ENCODE data around the gene SERPIND1.
A peak's percentile ranks its signal among the peaks of the same experiment; 100 is the strongest.
"Not testable (repeated sequence)": the region's sequence is repeated elsewhere in the genome, so short reads cannot be mapped to it uniquely, and the experiment has no call there.

The SERPIND1 gene

DNA sequence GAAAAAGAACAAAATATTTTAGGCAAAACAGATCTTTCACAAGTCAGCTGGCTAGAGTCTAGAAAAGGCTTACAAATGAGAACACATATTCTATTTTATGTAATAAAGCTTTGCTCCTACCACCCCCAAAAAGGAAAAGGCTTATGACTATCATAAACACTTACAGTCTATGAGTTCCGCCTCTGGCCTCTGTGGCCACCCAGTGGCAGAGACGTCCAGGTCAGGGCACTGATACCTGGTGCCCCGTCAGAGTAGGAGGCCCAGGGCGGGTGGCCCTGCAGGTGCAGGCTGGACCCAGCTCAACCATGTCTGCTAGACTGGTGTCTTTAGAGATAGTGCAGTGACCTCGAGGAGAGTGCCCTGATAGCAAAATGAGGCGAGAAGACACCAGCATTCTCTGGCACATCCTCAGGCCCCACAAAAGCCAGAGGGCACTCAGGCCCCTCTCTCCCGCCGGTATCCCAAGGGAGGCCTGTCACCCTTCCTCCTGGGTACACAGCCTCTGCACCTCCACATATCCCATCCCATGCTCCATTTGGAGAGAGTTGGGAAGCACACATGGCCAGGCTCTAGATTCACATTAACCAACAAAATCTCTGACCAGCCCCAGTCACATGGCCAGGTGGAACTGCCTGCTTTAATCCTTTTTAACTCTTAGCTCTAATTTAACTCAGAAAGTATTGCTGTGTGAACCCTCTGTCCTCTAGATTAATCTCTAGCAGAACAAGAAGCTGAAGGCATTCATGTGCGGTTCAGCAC lies 27.3 kb upstream of the SERPIND1 start:
- no peak for DNase-seq (ENCODE audit: low spot score)

DNA sequence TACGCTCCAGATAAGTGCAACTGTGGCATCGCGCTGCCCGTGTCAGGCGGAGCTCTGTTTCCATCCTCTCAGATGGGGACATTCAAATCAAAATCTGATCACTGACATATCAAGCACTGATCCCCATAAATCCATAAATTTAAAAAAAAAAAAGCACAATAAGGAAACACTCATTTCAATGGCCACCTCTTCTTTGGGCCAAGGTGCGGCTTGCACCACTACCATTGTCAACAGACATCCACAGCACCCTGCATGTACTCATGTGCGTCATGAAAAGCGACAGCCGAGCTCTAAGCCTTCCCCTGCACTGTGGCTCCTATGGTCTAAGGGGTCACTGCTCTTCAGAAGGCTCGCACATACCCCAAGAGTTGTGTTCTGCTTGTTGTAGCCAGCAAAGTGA lies 26.7 kb upstream of the SERPIND1 start:
- no peak for DNase-seq (ENCODE audit: low spot score)

DNA sequence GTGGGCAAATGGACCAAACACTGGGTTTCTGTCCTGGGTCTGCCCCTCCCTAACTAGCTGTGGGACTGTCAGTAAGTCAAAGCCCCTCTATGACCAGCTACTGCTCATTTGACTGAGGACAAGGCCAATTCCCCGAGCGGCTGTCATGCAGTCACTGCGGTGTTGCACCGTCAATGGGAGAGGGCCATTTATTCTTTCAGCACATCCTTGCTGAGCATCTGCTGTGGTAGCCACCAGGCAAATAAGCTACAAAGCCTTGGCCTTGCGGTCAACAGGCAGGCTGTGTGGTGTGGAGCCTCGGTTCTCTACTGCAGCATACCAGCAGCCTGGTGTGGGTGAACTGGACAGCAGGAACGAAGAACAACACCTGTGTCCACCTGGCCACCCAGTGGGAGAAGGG lies 25.8 kb upstream of the SERPIND1 start:
- no peak for DNase-seq (ENCODE audit: low spot score)

DNA sequence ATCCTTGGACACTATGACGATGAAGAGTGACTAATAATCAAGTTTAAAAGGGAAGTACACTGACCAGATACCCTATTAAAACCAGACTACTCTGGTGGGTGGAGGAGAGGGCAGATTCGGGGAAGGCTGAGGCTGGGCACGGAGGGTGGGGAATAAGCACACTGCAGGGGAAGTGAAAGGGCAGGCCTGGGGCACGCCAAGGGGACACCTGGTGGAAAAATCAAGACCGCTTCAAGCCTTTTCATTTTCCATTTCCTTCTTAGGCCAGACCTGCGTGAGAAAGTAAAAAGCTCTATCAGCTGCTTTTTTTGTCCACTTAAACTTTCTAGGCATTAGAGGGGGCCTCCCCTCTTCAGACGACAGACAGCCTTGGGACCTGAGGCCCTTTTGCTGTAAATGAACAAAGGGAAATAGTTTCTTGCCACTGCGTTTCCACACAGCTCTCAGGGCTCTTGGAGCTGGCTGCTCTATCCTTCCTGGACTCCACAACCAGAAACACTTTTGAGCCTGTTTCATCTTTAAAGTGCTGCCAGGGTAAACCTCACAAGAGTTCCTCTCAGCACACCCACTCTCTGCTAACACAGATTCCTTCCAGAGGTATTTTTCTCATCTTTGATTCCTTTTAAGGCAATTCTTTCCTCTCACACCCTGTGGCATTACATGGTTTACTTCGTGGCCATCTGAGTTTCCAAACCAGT lies 25.0 kb upstream of the SERPIND1 start:
- DNase-seq (ENCODE audit: low spot score): no peak

- DNase-seq (ENCODE audit: low spot score): no peak
These were observed 24.5 kb upstream of the SERPIND1 start for GRCh38 chr22:20749453-20749852.

- peak; percentile 92 for DNase-seq (ENCODE audit: low spot score)
These were observed 23.3 kb upstream of the SERPIND1 start for GRCh38 chr22:20750461-20751184.

DNA sequence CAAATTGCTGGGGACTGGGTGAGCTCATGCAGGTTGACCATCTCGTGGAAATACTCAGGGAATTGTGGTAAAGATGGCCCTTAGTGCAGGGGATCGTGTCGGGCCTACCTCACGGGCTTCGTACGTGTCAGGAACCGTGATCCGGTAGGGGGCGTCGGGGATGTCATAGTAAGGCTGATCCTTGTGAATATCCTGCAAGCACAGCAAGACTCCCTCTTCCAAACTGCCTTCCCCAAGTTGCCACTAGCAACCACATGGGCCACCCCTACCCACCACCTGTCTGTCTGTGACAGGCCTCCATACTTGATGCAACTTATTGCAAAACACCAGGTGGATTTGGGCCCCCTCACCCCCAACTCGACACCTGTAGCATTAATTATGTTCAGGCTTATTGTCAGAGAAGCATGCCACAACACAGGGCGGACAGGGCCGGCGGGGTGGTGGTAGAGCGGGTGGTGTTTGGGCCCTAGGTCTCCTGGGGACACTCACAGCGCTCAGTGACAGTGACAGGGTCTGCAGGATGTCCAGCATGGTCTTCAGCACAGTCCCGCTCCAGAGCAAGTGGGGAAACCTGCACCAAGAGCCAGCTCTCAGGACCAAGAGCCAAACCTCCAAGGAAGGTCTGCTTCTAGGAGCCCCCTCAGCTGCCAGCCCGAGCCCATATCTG lies 22.6 kb upstream of the SERPIND1 start:
- no peak for DNase-seq (ENCODE audit: low spot score)

DNA sequence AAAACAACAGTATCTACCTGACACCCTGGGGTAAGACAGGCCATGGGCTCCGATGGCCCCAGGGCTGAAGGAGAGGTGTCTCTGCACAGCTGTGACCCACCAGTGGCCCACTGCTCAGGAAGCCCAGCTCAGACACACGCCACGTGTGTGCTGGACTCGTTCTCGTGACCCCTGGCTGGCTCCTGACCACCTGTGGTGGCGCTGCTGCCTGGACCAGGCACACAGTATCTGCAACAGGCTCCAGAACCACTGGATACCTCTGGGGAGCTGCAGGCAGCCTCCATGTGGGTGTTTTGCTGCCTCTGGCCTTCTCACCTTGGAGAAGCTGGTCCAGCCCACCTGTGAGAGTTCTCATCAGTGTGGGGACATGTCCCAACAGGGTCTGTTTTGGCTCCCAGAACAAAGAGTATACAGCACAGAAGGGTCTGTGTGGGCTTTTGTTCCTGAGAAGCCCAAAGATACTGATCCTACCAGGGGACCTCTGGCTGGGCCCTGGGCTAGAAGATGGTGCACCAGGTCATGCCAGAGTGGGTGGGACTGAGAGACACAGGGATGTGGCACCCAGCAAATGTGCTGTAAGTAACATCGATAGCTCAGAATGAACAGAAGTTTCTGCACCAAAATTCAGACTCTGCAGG lies 21.7 kb upstream of the SERPIND1 start:
- no peak for DNase-seq (ENCODE audit: low spot score)

- no peak for DNase-seq (ENCODE audit: low spot score)
These were observed 21.0 kb upstream of the SERPIND1 start for GRCh38 chr22:20752873-20753272.

DNA sequence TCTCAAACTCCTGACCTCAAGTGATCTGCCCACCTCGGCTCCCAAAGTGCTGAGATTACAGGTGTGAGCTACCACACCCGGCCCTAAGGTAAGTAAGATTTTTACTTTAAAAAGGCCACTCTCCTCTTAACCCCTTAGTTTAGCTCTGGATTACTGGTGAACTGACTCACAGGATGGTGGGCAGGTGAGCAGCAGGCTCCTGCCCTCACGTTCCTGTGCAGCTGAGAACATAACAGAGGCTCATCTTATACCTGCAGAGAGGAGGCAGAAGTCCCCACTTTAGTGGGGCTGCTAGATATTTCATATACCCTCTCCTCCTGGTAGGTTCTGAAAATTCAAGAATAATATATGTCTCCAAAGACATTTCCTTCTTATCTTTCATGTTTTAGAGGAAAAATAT lies 17.1 kb upstream of the SERPIND1 start:
- no peak for DNase-seq (ENCODE audit: low spot score)

GRCh38 chr22:20758688-20759087 lies 15.2 kb upstream of the SERPIND1 start:
- no peak for DNase-seq (ENCODE audit: low spot score)

GRCh38 chr22:20760084-20760483 lies 13.8 kb upstream of the SERPIND1 start:
- DNase-seq (ENCODE audit: low spot score): no peak

DNA sequence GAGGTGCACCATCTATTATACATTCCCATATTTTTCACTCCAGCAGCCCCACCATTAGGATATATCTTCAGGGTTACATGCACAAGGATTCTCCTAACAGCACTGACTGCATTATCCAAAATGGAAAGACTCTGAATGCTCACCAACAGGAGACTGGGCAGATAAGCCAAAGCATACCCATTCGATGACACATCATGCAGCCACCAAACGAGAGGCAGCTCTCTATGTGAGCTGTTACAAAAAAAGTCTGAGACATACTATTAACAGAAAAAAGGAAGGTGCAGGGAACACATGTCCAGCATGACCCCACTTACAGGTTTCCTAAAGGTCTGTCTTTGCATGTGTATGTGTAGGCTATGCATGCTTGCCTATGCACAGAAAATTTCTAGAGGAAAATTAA lies 12.4 kb upstream of the SERPIND1 start:
- peak; percentile 60 for DNase-seq (ENCODE audit: low spot score)

- no peak for DNase-seq (ENCODE audit: low spot score)
These were observed 11.6 kb upstream of the SERPIND1 start for GRCh38 chr22:20762233-20762796.

DNA sequence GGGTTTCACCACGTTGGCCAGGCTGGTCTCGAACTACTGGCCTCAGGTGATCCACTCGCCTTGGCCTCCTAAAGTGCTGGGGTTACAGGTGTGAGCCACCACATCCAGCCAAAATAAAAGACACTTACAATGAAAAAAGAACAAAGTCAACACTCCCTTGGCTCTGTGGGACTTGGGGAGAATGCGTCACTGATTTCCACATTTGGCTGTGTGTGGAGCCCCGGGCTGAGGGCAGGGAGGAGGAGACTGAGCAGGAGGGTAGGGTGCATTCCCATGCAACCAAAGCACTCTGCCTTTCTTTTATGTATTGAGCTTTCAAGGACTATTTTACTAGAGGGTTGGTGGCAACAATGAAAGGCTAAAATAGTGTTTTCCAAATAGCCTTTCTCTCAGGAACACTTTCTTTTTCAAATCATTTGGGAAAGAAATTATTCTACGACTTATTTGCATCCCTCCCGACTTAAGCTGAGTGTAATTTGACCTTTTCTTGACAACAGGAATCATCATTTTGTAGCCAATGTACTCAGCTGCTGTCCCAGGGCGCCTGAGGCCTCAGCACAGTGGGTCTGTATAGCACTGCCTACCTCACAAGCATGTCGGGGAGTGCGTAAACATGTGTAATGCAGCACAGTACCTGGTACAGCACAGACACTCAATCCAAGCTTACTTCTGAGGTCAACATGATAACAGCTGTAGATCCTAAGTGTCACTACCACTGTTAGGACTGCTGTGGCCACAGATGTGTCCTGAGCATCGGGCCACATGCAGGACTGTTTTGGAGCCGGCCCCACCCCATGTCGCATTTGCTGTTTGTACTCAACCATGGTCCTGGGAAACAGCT lies 10.1 kb upstream of the SERPIND1 start:
- DNase-seq (ENCODE audit: low spot score): no peak

DNA sequence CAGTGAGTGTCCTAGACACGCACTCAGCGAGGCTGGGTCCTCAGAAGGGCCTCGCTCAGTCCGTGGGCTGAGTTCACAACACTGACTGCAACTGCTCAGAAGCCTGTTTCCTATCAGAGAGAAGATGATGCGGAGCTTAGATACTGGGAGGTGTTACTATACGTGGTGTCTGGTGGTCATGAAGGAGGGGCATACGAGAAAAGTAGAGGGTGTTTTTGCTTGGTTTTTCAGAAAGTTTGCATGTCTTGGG lies 9.5 kb upstream of the SERPIND1 start:
- no peak for DNase-seq (ENCODE audit: low spot score)

DNA sequence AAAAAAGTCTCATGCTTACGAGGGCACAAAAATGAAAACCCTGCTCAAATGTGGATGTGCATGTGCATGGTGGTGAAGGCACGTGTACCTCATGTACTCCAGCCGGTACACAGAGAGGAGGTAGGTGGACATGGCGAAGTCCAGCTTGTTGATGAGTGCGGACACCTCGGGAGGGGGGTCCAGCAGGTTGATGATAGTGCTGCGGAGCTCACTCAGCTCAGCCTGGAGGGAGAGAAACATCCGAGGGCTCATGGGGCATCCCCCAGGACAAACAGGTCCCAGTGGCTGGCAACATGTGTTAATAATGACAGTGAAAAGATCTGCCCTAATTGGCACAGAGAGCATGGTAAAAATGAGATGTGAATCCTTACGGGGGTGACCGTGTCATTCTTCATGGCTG lies 9.2 kb upstream of the SERPIND1 start:
- no peak for DNase-seq (ENCODE audit: low spot score)

DNA sequence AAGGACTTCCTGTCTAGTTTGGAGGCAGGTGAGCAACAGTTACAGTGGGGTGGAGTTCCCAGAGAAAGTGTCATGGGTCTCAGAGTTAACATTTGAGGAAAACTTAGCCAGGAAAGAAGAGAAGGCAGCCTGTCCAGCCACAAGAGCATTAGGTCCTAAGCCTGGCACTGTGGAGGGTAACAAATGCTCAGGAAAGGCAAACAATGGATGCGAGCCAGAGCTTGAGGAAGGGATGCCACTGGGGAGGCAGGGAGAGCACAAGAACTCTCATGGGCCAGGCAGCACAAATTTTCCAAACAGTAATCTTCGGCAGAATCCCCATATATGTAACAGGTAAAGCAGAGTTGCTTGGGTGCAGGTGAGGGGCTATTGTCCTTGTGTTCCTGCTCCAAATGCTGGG lies 8.0 kb upstream of the SERPIND1 start:
- DNase-seq (ENCODE audit: low spot score): no peak

- no peak for DNase-seq (ENCODE audit: low spot score)
These were observed 7.4 kb upstream of the SERPIND1 start for GRCh38 chr22:20766530-20766929.

- DNase-seq (ENCODE audit: low spot score): not testable (repeated sequence)
These were observed 4.5 kb upstream of the SERPIND1 start for GRCh38 chr22:20769496-20769826.

DNA sequence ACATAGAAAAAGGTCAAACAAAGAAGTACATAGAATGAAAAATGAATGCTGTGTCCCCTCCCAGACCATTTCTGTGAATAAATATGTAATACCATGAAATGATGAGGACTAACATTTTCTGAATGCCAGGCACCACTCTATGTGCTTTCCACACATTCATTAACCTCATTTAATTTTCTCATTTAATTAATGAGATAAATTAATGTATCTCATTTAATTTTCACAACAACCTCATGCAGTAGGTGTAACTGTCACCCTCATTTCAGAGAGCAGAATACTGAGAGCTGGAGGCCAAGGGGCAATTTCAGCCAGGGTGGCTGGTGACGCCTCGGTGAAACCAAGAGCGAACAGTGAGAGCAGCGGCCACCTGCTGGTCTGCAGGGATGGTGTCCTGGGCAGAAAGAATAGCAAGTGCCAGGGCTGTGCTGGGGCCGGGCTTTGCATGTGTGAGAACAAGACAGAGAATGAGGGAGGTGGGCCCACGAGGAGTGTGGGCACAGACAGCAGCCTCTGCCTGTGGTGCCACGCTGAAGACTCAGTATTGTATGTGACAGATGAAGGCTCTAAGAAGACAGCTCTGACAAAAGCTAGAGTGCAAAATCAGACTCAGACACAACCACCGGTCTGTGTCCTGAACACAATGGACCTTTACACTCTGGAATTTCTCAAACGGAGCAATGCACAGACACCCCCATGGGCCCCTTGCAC lies 1.8 kb upstream of the SERPIND1 start:
- DNase-seq (ENCODE audit: low spot score): no peak
